ACC112 (cell line): ENCODE results near the gene ATXN1.
A peak's percentile ranks its signal among the peaks of the same experiment; 100 is the strongest.
"Not testable (repeated sequence)": the region's sequence is repeated elsewhere in the genome, so short reads cannot be mapped to it uniquely, and the experiment has no call there.

ENCODE experiments used
- H2AFZ ChIP-seq: fragments of 200-600 bp; sonication (generic); one replicate; pipeline ENCODE4 v1.6.0; 2017; ENCODE audit warnings: antibody characterized with exemption, low read length; ENCODE audit not compliant: unreplicated experiment
- H3K27ac ChIP-seq: fragments of 200-600 bp; sonication (generic); 2 replicates; pipeline ENCODE4 v1.5.1; 2014; ENCODE audit warnings: low read depth, mild to moderate bottlenecking, antibody characterized with exemption, low read length, moderate library complexity
- H3K27me3 ChIP-seq: fragments of 200-600 bp; sonication (generic); 2 replicates; pipeline ENCODE4 v1.6.1; 2014; ENCODE audit warnings: mild to moderate bottlenecking, antibody characterized with exemption, low read length, moderate library complexity, mixed read lengths; ENCODE audit not compliant: insufficient read depth
- H3K36me3 ChIP-seq: fragments of 200-600 bp; sonication (generic); 2 replicates; pipeline ENCODE4 v1.6.1; 2016; ENCODE audit warnings: mild to moderate bottlenecking, antibody characterized with exemption, low read length, moderate library complexity, mixed read lengths; ENCODE audit not compliant: insufficient read depth
- H3K4me1 ChIP-seq: fragments of 200-600 bp; sonication (generic); one replicate; pipeline ENCODE4 v1.6.1; 2016; ENCODE audit warnings: low read length, mixed read lengths; ENCODE audit not compliant: insufficient read depth, unreplicated experiment, control insufficient read depth
- H3K4me3 ChIP-seq: fragments of 200-600 bp; sonication (generic); 2 replicates; pipeline ENCODE4 v1.5.1; 2014; ENCODE audit warnings: mild to moderate bottlenecking, low read depth, low read length
- H3K79me2 ChIP-seq: fragments of 200-600 bp; sonication (generic); one replicate; pipeline ENCODE4 v1.6.0; 2016; ENCODE audit warnings: low read length; ENCODE audit not compliant: control insufficient read depth, unreplicated experiment, insufficient read depth

Gene ATXN1

GRCh38 chr6:16408766-16409165, 352.5 kb downstream of the ATXN1 start:
- Histone ChIP-seq H3K36me3 (no peaks in the 10 kb centered on the region; the same call in 1 of the 2 replicates), H3K4me1 (peaks cover 11% of the 10 kb centered on the region), H3K27me3 (no peaks in the 10 kb centered on the region), H3K4me3 (no peak overlapping the region), H3K27ac (no peak overlapping the region), H2AFZ (no peak overlapping the region), H3K79me2 (no peaks in the 10 kb centered on the region)

- H3K4me3 ChIP-seq: no peak overlapping the region
- no peak overlapping the region for H2AFZ ChIP-seq
- H3K79me2 ChIP-seq: no peaks in the 10 kb centered on the region
- peaks cover 8% of the 10 kb centered on the region for H3K4me1 ChIP-seq
- H3K36me3 ChIP-seq: no peaks in the 10 kb centered on the region; the same call in 1 of the 2 replicates
- H3K27ac ChIP-seq: no peak overlapping the region
- no peaks in the 10 kb centered on the region for H3K27me3 ChIP-seq
These were observed 354.3 kb downstream of the ATXN1 start for GRCh38 chr6:16406966-16407365.

- not testable (repeated sequence) for H3K36me3 ChIP-seq, H2AFZ ChIP-seq, H3K4me1 ChIP-seq, H3K27ac ChIP-seq, H3K4me3 ChIP-seq, H3K27me3 ChIP-seq, H3K79me2 ChIP-seq
These were observed 354.7 kb downstream of the ATXN1 start for GRCh38 chr6:16406538-16406937.

GRCh38 chr6:16405375-16405774, 355.9 kb downstream of the ATXN1 start:
- Histone ChIP-seq H3K27me3 (no peaks in the 10 kb centered on the region), H3K36me3 (no peaks in the 10 kb centered on the region; the same call in 1 of the 2 replicates), H3K4me1 (peaks cover 8% of the 10 kb centered on the region), H3K27ac (no peak overlapping the region), H3K4me3 (no peak overlapping the region), H3K79me2 (no peaks in the 10 kb centered on the region), H2AFZ (no peak overlapping the region)

- peaks cover 3% of the 10 kb centered on the region for H3K4me1 ChIP-seq
- no peaks in the 10 kb centered on the region for H3K27me3 ChIP-seq
- no peak overlapping the region for H2AFZ ChIP-seq
- H3K79me2 ChIP-seq: no peaks in the 10 kb centered on the region
- H3K4me3 ChIP-seq: no peak overlapping the region
- H3K36me3 ChIP-seq: no peaks in the 10 kb centered on the region; the same call in 1 of the 2 replicates
- no peak overlapping the region for H3K27ac ChIP-seq
These were observed 356.8 kb downstream of the ATXN1 start for GRCh38 chr6:16404456-16404855.

- Histone ChIP-seq H2AFZ (no peak overlapping the region), H3K27me3 (no peaks in the 10 kb centered on the region), H3K4me3 (no peak overlapping the region), H3K79me2 (no peaks in the 10 kb centered on the region), H3K27ac (no peak overlapping the region), H3K36me3 (no peaks in the 10 kb centered on the region; the same call in 1 of the 2 replicates), H3K4me1 (peaks cover 6% of the 10 kb centered on the region)
These were observed 357.4 kb downstream of the ATXN1 start for GRCh38 chr6:16403831-16404230.

- no peaks in the 10 kb centered on the region for H3K79me2 ChIP-seq
- no peak overlapping the region for H2AFZ ChIP-seq
- H3K36me3 ChIP-seq: no peaks in the 10 kb centered on the region; the same call in 1 of the 2 replicates
- peaks cover 13% of the 10 kb centered on the region for H3K4me1 ChIP-seq
- H3K27ac ChIP-seq: no peak overlapping the region
- H3K4me3 ChIP-seq: no peak overlapping the region
- H3K27me3 ChIP-seq: no peaks in the 10 kb centered on the region
These were observed 358.7 kb downstream of the ATXN1 start for GRCh38 chr6:16402581-16402900.

GRCh38 chr6:16400248-16400760, 361.0 kb downstream of the ATXN1 start:
- Histone ChIP-seq H3K4me3 (no peak overlapping the region), H3K36me3 (no peaks in the 10 kb centered on the region; the same call in 1 of the 2 replicates), H3K27me3 (no peaks in the 10 kb centered on the region), H3K27ac (no peak overlapping the region), H2AFZ (no peak overlapping the region), H3K4me1 (peaks cover 18% of the 10 kb centered on the region), H3K79me2 (no peaks in the 10 kb centered on the region)

GRCh38 chr6:16399695-16400094, 361.6 kb downstream of the ATXN1 start:
- Histone ChIP-seq H3K27me3 (no peaks in the 10 kb centered on the region), H2AFZ (no peak overlapping the region), H3K36me3 (no peaks in the 10 kb centered on the region), H3K4me3 (no peak overlapping the region), H3K27ac (no peak overlapping the region), H3K4me1 (peaks cover 18% of the 10 kb centered on the region), H3K79me2 (no peaks in the 10 kb centered on the region)

- Histone ChIP-seq H3K4me1 (peaks cover 18% of the 10 kb centered on the region), H3K4me3 (no peak overlapping the region), H3K27ac (no peak overlapping the region), H3K36me3 (no peaks in the 10 kb centered on the region), H2AFZ (no peak overlapping the region), H3K79me2 (no peaks in the 10 kb centered on the region), H3K27me3 (no peaks in the 10 kb centered on the region)
These were observed 362.1 kb downstream of the ATXN1 start for GRCh38 chr6:16399158-16399557.

- Histone ChIP-seq H3K4me1 (peaks cover 16% of the 10 kb centered on the region), H3K27ac (peak overlapping the region; percentile 27; the same call in 1 of the 2 replicates), H3K4me3 (no peak overlapping the region), H3K36me3 (no peaks in the 10 kb centered on the region), H3K27me3 (no peaks in the 10 kb centered on the region), H2AFZ (no peak overlapping the region), H3K79me2 (no peaks in the 10 kb centered on the region)
These were observed 362.7 kb downstream of the ATXN1 start for GRCh38 chr6:16398587-16398986.
